ENCODE data around the gene OR2V2. TPM values are rescaled to one million over a fixed set of nuclear protein-coding genes. Genes with fewer than 3 reads are reported as not detected.

OR2V2 gene
- total and polyA plus RNA-seq, 10 of the 15 experiments (the other 5 are each of a cell fraction or from before 2014, with no cell fraction given) = 0.26 TPM; not detected in 9

GRCh38 chr5:181151146-181151545 lies 3.8 kb downstream of the OR2V2 start (continued):
- TF ChIP-seq CUX1 (IDR thresholded peaks at IDR 0.05; ENCODE audit: insufficient replicate concordance, low read depth, low read length) (no peak), NFYB (IDR thresholded peaks at IDR 0.05; ENCODE audit: insufficient read depth, low read depth, low read length) (no peak)

- 75% methylated on average over 9 of the region's 9 CpGs for whole genome bisulfite sequencing (ENCODE audit: insufficient coverage, insufficient replicate concordance, low lambda C conversion rate, missing lambda C conversion rate)
- ATAC-seq = no peak
- Histone ChIP-seq H3K27me3 (replicated peaks in 1 of 2; ENCODE audit: control insufficient read depth in 2 of 2, insufficient read depth in 2 of 2, low read length in 1 of 2) (no peaks in the 10 kb centered on the region), H2AFZ (ENCODE audit: control insufficient read depth, low read depth, low read length) (no peak overlapping the region), H3K9ac (ENCODE audit: control insufficient read depth, insufficient read depth, low read length) (no peak overlapping the region), H3K4me2 (ENCODE audit: control insufficient read depth, insufficient read depth) (no peak overlapping the region), H3K9me3 (replicated peaks; ENCODE audit: control insufficient read depth, insufficient read depth, low read length) (no peaks in the 10 kb centered on the region; the same call in 2 of the 3 replicates), H3K4me3 (no peak overlapping the region), H3K27ac (ENCODE audit: control insufficient read depth, insufficient read depth) (no peak overlapping the region), H3K36me3 (ENCODE audit: control insufficient read depth in 2 of 2, insufficient read depth in 2 of 2, low read length in 1 of 2) (no peaks in the 10 kb centered on the region), H3K4me1 (ENCODE audit: control insufficient read depth, insufficient read depth, low read length) (peaks cover 6% of the 10 kb centered on the region), H4K20me1 (ENCODE audit: control insufficient read depth, insufficient read depth) (no peaks in the 10 kb centered on the region), H3K79me2 (ENCODE audit: control insufficient read depth, insufficient read depth, low read length) (no peaks in the 10 kb centered on the region)
- intact Hi-C loops (cut with micrococcal nuclease; ENCODE audit: unreplicated experiment) = loop anchor here (10.0 kb wide), 4 partner anchors 48 to 348 kb away; partner anchors contain the start of gene MGAT1
- CTCF ChIA-PET = interaction anchor here (0.8 to 3.0 kb wide), 6 partner anchors 11 to 368 kb away, joined by 3 to 14 read pairs (median 4); no protein-coding TSS in a partner anchor
- SMC1A ChIA-PET (ENCODE audit: uncharacterized antibody, unreplicated experiment) = interaction anchor here (0.8 to 3.5 kb wide), 9 partner anchors 8 to 287 kb away, joined by 3 to 22 read pairs (median 4); no protein-coding TSS in a partner anchor
- no TSS peak for BruUV-seq (replicated peaks)
- POLR2A ChIA-PET = interaction anchor here (0.6 to 1.5 kb wide), 3 partner anchors 16 to 101 kb away, joined by 4 to 7 read pairs (median 5); no protein-coding TSS in a partner anchor
- RAD21 ChIA-PET (ENCODE audit: unreplicated experiment) = interaction anchor here (0.7 to 3.2 kb wide), 6 partner anchors 10 to 284 kb away, joined by 3 to 16 read pairs (median 4); no protein-coding TSS in a partner anchor
- no peak for DNase-seq (ENCODE audit: low read depth, low spot score)
- in situ Hi-C loops (cut with MboI) = no loop called here
- no peak for FAIRE-seq
- TF ChIP-seq E2F8 (IDR thresholded peaks at IDR 0.05; ENCODE audit: low read depth, partially characterized antibody) (no peak), SUPT20H (IDR thresholded peaks at IDR 0.05; ENCODE audit: borderline replicate concordance, control insufficient read depth, low read depth, low read length) (no peak), ATF7 (IDR thresholded peaks at IDR 0.05; ENCODE audit: low read depth) (no peak), ZNF217 (IDR thresholded peaks at IDR 0.05) (no peak), CHD2 (IDR thresholded peaks at IDR 0.05; ENCODE audit: borderline replicate concordance, low read depth, low read length) (no peak), BMI1 (IDR thresholded peaks at IDR 0.05; ENCODE audit: borderline replicate concordance) (no peak), PRDM15 (CRISPR knock-in tag; IDR thresholded peaks at IDR 0.05) (no peak), SMARCA5 (IDR thresholded peaks at IDR 0.05) (no peak)
These were observed 5.0 kb downstream of the OR2V2 start for GRCh38 chr5:181152406-181152805.
